Measurements from ENCODE around the gene PROM1. TPM values are rescaled to one million over a fixed set of nuclear protein-coding genes. Genes with fewer than 3 reads are reported as not detected.
A peak's percentile ranks its signal among the peaks of the same experiment; 100 is the strongest.

Gene PROM1
- total RNA-seq, 4 donors from 2014 or later: 3.3 to 4.6 (median 4.0) TPM

DNA sequence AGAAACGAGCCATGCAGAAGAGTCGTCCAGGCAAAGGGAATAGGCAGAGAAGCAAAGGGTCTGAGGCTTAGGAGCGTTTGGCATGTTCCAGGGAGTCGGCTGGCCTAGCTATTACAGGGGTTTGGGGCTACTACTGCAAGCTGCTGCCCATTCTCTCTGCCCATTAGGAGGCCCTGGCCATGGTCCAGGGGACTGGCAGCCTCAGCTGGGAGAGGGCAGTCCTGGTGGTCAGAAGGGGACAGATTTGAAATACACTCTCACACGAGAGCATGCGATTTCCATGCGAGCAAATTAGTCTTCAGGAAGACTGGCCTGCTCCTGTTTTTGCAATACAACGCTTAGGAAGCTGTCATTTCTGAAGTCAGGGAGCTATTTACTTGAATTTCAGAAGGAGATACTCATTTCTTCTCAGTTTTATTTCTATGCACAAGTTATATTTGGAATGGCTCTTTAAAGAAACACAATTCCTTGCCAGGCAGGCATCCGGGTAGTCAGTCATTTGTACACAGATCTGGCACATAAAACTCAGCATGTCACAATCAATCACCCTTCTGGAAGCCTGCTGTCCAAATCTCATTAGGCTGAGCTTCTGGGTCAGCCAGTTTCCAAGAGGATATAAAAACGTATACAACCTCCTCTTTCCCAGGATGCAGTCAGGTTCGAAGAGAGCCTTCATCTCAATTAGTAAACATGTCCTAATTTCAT lies 27.0 kb downstream of the PROM1 start:
- H3K9me3 ChIP-seq: no peaks in the 10 kb centered on the region
- H3K27ac ChIP-seq (replicated peaks in 1 of 4): peak overlapping the region in 1 of 4 donors; percentile 2
- H3K4me3 ChIP-seq: no peak overlapping the region

GRCh38 chr4:16055873-16056272 lies 27.9 kb downstream of the PROM1 start:
- intact Hi-C loops (cut with DNase I): no loop called here
- Histone ChIP-seq H3K4me1 (peaks cover 0 to 14% (median 10%) of the 10 kb centered on the region in 4 donors), H3K9me3 (no peaks in the 10 kb centered on the region), H3K36me3 (no peaks in the 10 kb centered on the region), H3K27me3 (no peaks in the 10 kb centered on the region), H3K27ac (replicated peaks in 1 of 4) (no peak overlapping the region), H3K4me3 (no peak overlapping the region)
- no peak for TF ChIP-seq POLR2A (IDR thresholded peaks at IDR 0.05; ENCODE audit: low read depth)
- no peak for TF ChIP-seq POLR2AphosphoS5 (IDR thresholded peaks at IDR 0.05)
- no peak for TF ChIP-seq EP300 (IDR thresholded peaks at IDR 0.05)
- DNase-seq (ENCODE audit: extremely low spot score): no peak
- 33% methylated on average over 7 of the region's 7 CpGs for WGBS

More for the DNA sequence above, 27.0 kb downstream of the PROM1 start:
- Histone ChIP-seq H3K4me1 (peaks cover 0 to 14% (median 10%) of the 10 kb centered on the region in 4 donors), H3K27me3 (no peaks in the 10 kb centered on the region), H3K36me3 (no peaks in the 10 kb centered on the region)
- intact Hi-C loops (cut with DNase I): no loop called here
- TF ChIP-seq POLR2A (IDR thresholded peaks at IDR 0.05; ENCODE audit: low read depth): no peak
- no peak for TF ChIP-seq POLR2AphosphoS5 (IDR thresholded peaks at IDR 0.05)
- no peak for TF ChIP-seq EP300 (IDR thresholded peaks at IDR 0.05)
- TF ChIP-seq CTCF (IDR thresholded peaks at IDR 0.05): no peak
- no peak for DNase-seq (ENCODE audit: extremely low spot score)
- WGBS: 57% methylated on average over 11 of the region's 11 CpGs

GRCh38 chr4:16055471-16055870 lies 28.4 kb downstream of the PROM1 start:
- Histone ChIP-seq H3K4me1 (peaks cover 0 to 14% (median 10%) of the 10 kb centered on the region in 4 donors), H3K36me3 (no peaks in the 10 kb centered on the region), H3K4me3 (no peak overlapping the region), H3K27me3 (no peaks in the 10 kb centered on the region), H3K27ac (replicated peaks in 1 of 4) (no peak overlapping the region), H3K9me3 (no peaks in the 10 kb centered on the region)
- no peak for DNase-seq (ENCODE audit: extremely low spot score)
- TF ChIP-seq POLR2A (IDR thresholded peaks at IDR 0.05; ENCODE audit: low read depth) (no peak), POLR2AphosphoS5 (IDR thresholded peaks at IDR 0.05) (no peak), CTCF (IDR thresholded peaks at IDR 0.05) (no peak), EP300 (IDR thresholded peaks at IDR 0.05) (no peak)
- WGBS: 57% methylated on average over 7 of the region's 7 CpGs
- intact Hi-C loops (cut with DNase I): no loop called here

DNA sequence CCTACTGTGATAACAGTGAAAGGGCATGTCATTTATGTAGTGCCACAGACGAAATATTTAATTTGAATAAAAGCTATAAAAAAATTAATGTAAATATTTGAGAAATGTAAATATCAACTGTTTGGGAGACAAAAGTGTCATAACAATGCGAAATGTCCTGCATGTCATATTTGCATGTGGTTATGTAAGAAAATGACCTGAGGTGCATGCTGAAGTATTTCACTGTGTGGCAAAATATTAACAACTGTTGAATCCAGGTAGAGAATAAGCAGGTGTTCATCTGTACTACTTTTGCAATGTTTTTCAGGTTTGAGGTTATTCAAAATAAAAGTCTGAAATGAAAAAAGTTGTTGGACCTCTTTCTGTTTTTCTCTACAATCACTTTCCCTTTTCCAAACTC lies 30.9 kb downstream of the PROM1 start:
- no peaks in the 10 kb centered on the region for H3K36me3 ChIP-seq
- no peak for DNase-seq (ENCODE audit: extremely low spot score)
- peaks cover 0 to 10% (median 0%) of the 10 kb centered on the region in 4 donors for H3K27me3 ChIP-seq
- TF ChIP-seq POLR2A (IDR thresholded peaks at IDR 0.05; ENCODE audit: low read depth): no peak
- no peak for TF ChIP-seq EP300 (IDR thresholded peaks at IDR 0.05)
- TF ChIP-seq CTCF (IDR thresholded peaks at IDR 0.05): no peak
- intact Hi-C loops (cut with DNase I): no loop called here
- no peak overlapping the region for H3K4me3 ChIP-seq
- H3K9me3 ChIP-seq: no peaks in the 10 kb centered on the region
- 69% methylated on average over 2 of the region's 2 CpGs for WGBS
- no peak overlapping the region for H3K27ac ChIP-seq (replicated peaks in 1 of 4)
- peaks cover 0 to 14% (median 10%) of the 10 kb centered on the region in 4 donors for H3K4me1 ChIP-seq

DNA sequence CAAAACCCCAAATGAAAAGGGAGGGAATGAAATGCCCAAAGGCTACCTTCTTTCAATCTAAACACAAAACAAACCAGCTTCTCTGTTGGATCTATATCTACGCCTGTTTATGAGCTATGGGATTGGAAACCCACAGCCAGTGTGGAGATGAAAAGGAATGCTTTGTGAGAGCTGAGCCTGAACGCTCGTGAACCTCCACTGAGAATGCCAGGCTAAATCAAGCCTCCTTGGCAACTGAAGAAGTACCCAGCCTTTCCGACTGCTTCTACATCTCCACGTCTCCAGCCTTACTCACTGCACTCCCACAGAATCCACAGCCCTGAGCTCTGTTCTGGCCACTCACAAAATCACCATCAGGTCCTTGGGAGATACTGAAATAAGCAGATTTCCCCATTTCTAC lies 31.8 kb downstream of the PROM1 start:
- H3K27me3 ChIP-seq: peaks cover 0 to 10% (median 0%) of the 10 kb centered on the region in 4 donors
- DNase-seq (ENCODE audit: extremely low spot score): no peak
- peaks cover 0 to 14% (median 8%) of the 10 kb centered on the region in 4 donors for H3K4me1 ChIP-seq
- no peaks in the 10 kb centered on the region for H3K36me3 ChIP-seq
- 94% methylated on average over 5 of the region's 5 CpGs for WGBS
- H3K9me3 ChIP-seq: no peaks in the 10 kb centered on the region
- no peak overlapping the region for H3K4me3 ChIP-seq
- intact Hi-C loops (cut with DNase I): no loop called here
- no peak overlapping the region for H3K27ac ChIP-seq (replicated peaks in 1 of 4)
- TF ChIP-seq POLR2AphosphoS5 (IDR thresholded peaks at IDR 0.05) (no peak), POLR2A (IDR thresholded peaks at IDR 0.05; ENCODE audit: low read depth) (no peak), EP300 (IDR thresholded peaks at IDR 0.05) (no peak), CTCF (IDR thresholded peaks at IDR 0.05) (no peak)
